SK-N-SH treated with all-trans-retinoic acid at 6 μM for 48 hours (cell line): ENCODE data around the gene TSPAN18.

Experiments
- ARNTL ChIP-seq: fragments of 450-650 bp; formaldehyde crosslinking; IDR thresholded peaks from 2 replicates; pipeline ENCODE4 v1.5.0; 2020; ENCODE audit warnings: low read depth, mild to moderate bottlenecking, moderate library complexity, borderline replicate concordance
- GLIS3 ChIP-seq: fragments of 250-450 bp; sonication (Bioruptor Pico); IDR thresholded peaks from 2 replicates; pipeline ENCODE4 v1.5.0; 2020; ENCODE audit warnings: mild to moderate bottlenecking, moderate library complexity
- PATZ1 ChIP-seq: fragments of 250-450 bp; sonication (Bioruptor Pico); IDR thresholded peaks from 2 replicates; pipeline ENCODE4 v1.8.0; 2020; ENCODE audit warnings: mild to moderate bottlenecking, moderate library complexity, borderline replicate concordance
- PPARA ChIP-seq: fragments of 250-450 bp; sonication (Bioruptor Pico); IDR thresholded peaks from 2 replicates; pipeline ENCODE4 v1.5.0; 2020; ENCODE audit warnings: mild to moderate bottlenecking, borderline replicate concordance
- TCF4 ChIP-seq: fragments of 250-450 bp; sonication (Bioruptor Pico); IDR thresholded peaks from 2 replicates; pipeline ENCODE4 v1.8.0; 2021; ENCODE audit warnings: mild to moderate bottlenecking, moderate library complexity, borderline replicate concordance
- ZC3H10 ChIP-seq: fragments of 250-450 bp; sonication (Bioruptor Pico); IDR thresholded peaks from 2 replicates; pipeline ENCODE4 v1.5.1; 2021; ENCODE audit warnings: mild to moderate bottlenecking, moderate library complexity
- ZFP3 ChIP-seq: fragments of 250-450 bp; sonication (Bioruptor Pico); IDR thresholded peaks from 2 replicates; pipeline ENCODE4 v1.5.0; 2020; ENCODE audit warnings: mild to moderate bottlenecking, moderate library complexity
- ZFP30 ChIP-seq: fragments of 450-650 bp; formaldehyde crosslinking; IDR thresholded peaks from 2 replicates; pipeline ENCODE4 v1.5.0; 2022; ENCODE audit warnings: mild to moderate bottlenecking, moderate library complexity

DNA sequence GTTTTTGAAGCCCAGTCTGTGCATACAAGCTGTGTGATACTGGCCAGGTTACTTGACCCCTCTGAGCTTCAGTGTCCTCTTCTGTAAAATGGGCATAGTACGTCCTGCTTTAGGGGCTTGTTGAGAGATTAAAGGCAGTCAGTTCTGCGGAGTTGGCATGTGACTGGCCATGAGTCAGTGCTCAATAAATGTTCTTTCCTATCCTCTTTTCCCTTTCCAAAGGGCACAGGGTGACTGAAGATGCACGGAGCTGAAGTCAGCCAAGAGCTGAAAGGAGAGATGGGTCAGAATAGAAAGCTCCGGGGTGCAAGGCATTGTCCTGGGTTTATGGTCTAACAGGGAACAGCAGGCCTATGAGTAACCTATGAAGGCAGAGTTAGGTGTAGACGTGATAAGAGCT is 175.0 kb downstream of the TSPAN18 start:
- no peak for TF ChIP-seq PPARA (CRISPR knock-in tag)
- no peak for TF ChIP-seq ARNTL (CRISPR knock-in tag)
- TF ChIP-seq ZFP3 (CRISPR knock-in tag), result no peak
- no peak for TF ChIP-seq TCF4 (CRISPR knock-in tag)
- TF ChIP-seq ZFP30 (CRISPR knock-in tag), result no peak
- no peak for TF ChIP-seq GLIS3 (CRISPR knock-in tag)
- TF ChIP-seq ZC3H10 (CRISPR knock-in tag), result no peak
- no peak for TF ChIP-seq PATZ1 (CRISPR knock-in tag)
